ENCODE results near the gene ABHD14A.

The ABHD14A gene

GRCh38 chr3:51940648-51941462, 34.0 kb upstream of the ABHD14A start:
- DNase-seq, result peak in 2 of 10 donors; percentile 23 to 49
- intact Hi-C loops (cut with DNase I), result no loop called here

DNA sequence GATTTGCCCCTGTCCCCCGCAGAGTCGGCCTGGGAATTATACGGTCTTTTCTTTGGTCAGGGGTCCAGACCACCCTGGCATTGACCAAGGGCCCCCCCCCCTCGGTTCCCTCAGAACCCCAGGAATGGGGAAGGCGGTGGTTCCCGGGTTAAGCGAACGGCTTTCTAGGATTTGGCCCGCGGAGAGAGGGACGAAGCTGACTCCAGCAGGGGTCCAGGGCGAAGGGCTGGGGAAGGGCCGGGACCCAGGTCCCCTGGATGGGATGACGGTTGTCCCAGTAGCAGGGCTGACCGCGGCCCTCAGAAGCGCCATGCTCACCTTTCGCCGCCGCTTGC, 33.4 kb upstream of the ABHD14A start:
- intact Hi-C loops (cut with DNase I), result no loop called here
- no peak for DNase-seq

- intact Hi-C loops (cut with DNase I), result loop anchor here (1.0 kb wide), 2 partner anchors 32 to 54 kb away; partner anchors contain the start of gene ABHD14B
- DNase-seq, result peak; percentile 99 to 100 (median 100)
These were observed 32.9 kb upstream of the ABHD14A start, which contains the start of the genes PARP3 and RRP9 for GRCh38 chr3:51941798-51942602. Gene PARP3, plus strand, starts transcription at chr3:51942363. Its CDS starts 993 bp downstream, at chr3:51943356. Gene RRP9, minus strand, starts transcription at chr3:51941904. Its CDS starts 37 bp downstream, at chr3:51941867.

- peak in 4 of 10 donors; percentile 26 to 86 (median 75) for DNase-seq
- intact Hi-C loops (cut with DNase I), result loop anchor here (1.0 kb wide), 2 partner anchors 31 to 53 kb away; partner anchors contain the start of gene ABHD14B
These were observed 32.0 kb upstream of the ABHD14A start for GRCh38 chr3:51942603-51943450.

- intact Hi-C loops (cut with DNase I), result no loop called here
- DNase-seq, result peak in 3 of 10 donors; percentile 48 to 73 (median 63)
These were observed 31.1 kb upstream of the ABHD14A start for GRCh38 chr3:51943451-51944391.

DNA sequence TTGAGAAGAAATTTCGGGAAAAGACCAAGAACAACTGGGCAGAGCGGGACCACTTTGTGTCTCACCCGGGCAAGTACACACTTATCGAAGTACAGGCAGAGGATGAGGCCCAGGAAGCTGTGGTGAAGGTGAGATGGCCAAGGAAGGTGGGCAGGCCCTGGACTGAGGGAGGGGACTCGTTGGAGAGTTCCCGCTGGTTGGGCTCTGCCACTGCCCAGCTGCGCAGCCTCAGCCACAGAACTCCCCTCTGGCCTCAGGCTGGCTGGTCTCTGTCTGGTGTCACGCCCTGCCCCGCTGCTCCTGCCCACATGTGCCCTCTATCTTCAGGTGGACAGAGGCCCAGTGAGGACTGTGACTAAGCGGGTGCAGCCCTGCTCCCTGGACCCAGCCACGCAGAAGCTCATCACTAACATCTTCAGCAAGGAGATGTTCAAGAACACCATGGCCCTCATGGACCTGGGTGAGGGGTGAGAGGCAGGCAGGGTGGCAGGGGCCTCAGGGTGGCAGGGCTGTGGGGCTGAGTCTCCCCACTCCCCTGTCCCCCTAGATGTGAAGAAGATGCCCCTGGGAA, 30.3 kb upstream of the ABHD14A start:
- peak in 4 of 10 donors; percentile 8 to 74 (median 42) for DNase-seq
- intact Hi-C loops (cut with DNase I), result no loop called here

DNA sequence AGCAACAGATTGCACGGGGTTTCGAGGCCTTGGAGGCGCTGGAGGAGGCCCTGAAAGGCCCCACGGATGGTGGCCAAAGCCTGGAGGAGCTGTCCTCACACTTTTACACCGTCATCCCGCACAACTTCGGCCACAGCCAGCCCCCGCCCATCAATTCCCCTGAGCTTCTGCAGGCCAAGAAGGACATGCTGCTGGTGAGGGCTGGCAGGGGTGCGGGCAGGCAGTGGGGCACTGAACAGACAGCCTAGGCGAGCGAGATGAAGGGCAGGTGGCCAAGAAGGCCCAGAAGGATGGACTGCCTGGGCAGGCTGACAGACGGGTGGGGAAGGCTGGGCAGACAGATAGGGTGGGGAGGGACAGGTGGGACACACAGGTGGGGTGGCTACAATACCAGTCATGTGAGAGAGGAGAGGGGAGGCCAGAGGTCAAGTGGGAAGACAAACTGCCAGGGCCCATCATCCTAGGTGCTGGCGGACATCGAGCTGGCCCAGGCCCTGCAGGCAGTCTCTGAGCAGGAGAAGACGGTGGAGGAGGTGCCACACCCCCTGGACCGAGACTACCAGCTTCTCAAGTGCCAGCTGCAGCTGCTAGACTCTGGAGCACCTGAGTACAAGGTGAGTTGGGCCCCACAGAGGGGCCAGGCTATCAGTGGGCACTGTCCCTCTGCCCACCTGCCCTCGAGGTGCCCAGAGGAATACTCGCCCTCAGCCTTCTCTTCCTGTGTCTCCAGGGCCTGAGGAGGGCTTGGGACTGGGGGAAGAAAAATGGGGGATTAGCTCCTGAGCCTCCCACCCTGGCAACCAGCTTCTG, 29.6 kb upstream of the ABHD14A start:
- intact Hi-C loops (cut with DNase I), result no loop called here
- peak in 4 of 10 donors; percentile 19 to 77 (median 55) for DNase-seq

DNA sequence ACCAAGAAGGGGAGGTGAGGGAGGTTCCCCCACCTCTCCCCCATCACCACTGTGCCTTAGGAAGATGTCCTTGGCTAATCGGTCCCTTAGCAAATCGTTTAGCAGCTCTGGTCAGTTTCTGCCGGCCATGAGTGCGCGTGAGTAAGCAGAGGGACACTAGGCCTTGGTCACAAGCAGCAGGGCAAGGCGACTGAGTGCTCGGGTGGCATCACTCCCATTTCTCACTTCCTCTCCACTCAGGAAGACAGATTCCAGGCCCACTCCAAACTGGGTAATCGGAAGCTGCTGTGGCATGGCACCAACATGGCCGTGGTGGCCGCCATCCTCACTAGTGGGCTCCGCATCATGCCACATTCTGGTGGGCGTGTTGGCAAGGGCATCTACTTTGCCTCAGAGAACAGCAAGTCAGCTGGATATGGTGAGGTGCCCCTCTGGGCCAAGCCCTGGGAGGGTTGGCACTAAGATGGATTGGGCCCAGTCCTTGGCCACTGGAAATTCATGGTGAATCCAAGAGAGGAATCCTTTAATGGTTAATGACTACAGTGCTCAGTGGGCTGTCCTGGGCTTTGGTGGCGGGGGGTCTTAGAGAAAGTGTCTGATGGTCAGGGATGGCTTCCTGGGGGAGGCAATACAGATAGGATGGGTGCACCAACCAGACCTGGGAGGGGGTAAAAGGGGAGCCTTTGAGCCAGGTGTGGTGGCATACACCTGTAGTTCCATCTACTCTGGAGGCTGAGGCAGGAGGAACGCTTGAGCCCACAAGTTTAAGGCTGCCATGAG, 28.7 kb upstream of the ABHD14A start:
- DNase-seq, result peak in 4 of 10 donors; percentile 2 to 61 (median 58)
- intact Hi-C loops (cut with DNase I), result no loop called here

DNA sequence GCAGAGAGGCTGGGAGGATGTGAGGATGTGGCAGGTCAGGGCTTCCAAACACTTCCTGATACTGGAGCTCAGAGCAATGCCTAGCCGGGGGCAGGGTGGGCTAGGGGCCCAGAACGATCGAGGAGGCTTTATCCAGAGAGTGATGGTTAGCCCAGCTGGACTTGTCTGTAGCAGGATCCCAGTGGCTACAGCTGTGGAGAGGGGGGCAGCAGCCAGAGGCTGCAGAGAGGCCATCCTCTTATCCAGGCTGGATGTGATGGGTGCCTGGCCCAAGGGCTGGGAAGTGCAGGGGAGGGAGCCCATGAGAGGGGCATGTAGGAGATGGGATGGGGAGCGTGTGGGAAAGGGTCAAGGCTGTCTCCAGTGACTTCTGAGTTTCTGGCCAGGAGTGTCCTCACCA, 28.1 kb upstream of the ABHD14A start:
- intact Hi-C loops (cut with DNase I), result no loop called here
- DNase-seq, result peak in 3 of 10 donors; percentile 1 to 47 (median 9)

DNA sequence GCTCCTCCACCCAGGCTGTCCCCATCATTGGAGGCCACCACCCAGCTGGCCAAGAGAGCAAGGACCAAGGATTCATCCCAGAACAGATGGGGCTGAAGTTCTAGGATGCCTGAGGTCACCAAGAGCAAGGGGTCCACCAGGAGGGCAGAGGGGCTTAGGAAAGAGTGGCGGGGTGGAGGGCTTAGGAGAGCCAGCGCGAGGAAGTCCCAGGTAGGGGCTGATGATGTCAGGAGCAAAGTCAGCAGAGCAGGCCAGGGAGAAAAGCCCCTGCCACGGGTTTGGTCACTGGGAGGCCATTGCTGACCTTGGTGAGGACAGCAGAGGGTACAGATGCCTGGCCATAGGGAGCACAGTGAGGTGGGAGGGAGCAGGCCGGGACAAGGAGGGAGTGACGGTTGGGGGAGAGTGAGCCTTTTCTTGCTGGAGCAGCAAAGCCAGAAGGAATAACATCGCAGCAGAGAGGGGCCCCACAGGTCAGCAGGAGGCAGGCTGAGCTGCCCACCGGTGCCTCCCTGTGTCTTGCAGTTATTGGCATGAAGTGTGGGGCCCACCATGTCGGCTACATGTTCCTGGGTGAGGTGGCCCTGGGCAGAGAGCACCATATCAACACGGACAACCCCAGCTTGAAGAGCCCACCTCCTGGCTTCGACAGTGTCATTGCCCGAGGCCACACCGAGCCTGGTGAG, 27.5 kb upstream of the ABHD14A start:
- peak in 4 of 10 donors; percentile 16 to 77 (median 57) for DNase-seq
- intact Hi-C loops (cut with DNase I), result no loop called here

- intact Hi-C loops (cut with DNase I), result no loop called here
- peak in 4 of 10 donors; percentile 16 to 74 (median 50) for DNase-seq
These were observed 26.8 kb upstream of the ABHD14A start for GRCh38 chr3:51948016-51948580.

- peak in 3 of 10 donors; percentile 9 to 62 (median 25) for DNase-seq
- intact Hi-C loops (cut with DNase I), result no loop called here
These were observed 25.7 kb upstream of the ABHD14A start for GRCh38 chr3:51949121-51949520.

DNA sequence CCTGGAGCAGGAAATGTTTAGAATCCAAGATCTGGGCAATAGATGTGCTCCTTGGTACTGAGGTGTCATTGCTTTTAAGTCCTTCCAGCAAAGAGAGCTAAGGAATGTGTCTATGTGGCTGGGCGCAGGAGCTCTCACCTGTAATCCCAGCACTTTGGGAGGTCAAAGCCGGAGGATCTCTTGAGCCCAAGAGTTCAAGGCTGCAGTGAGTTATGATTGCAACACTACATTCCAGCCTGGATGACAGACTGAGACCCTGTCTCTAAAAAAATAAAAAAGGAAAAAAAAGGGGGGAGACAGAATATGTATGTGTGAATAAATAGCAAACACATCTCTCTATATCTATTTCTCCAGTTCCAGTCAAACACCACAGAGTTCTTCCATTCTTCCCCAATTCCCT, 24.0 kb upstream of the ABHD14A start:
- intact Hi-C loops (cut with DNase I), result no loop called here
- peak in 2 of 10 donors; percentile 4 to 10 for DNase-seq

DNA sequence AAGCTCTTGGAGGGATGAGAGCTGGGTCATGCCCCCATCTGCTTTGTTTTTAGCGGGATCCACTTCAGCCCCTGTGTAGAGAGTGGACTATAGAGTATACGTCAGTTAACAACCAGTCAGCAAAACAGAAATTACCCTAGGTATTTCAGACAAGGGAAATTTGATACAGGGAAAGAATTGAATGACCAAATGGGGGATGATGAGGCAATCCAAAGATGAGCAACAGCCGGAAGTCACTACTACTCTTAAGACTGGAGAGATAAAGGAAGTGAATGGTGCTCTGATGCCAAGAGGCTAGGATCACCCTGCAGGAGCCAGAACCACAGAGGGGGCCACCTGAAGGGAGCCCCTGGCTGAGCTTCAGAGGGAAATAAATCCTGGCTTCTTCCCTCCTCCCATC, 21.4 kb upstream of the ABHD14A start:
- DNase-seq, result no peak
- intact Hi-C loops (cut with DNase I), result no loop called here

GRCh38 chr3:51954105-51954504, 20.8 kb upstream of the ABHD14A start:
- intact Hi-C loops (cut with DNase I), result no loop called here
- no peak for DNase-seq

GRCh38 chr3:51954713-51955112, 20.2 kb upstream of the ABHD14A start:
- DNase-seq, result no peak
- intact Hi-C loops (cut with DNase I), result no loop called here

Data from posterior cingulate gyrus (tissue), 11 donors.